CD4-positive, alpha-beta memory T cell (primary cell): ENCODE measurements around the gene MAP3K9. TPM values are rescaled to one million over a fixed set of nuclear protein-coding genes. Genes with fewer than 3 reads are reported as not detected.

ENCODE experiments used
- CTCF ChIA-PET: fragments of 350-600 bp; sonication (Branson Sonifier 250); formaldehyde crosslinking; loops from one replicate; lab custom pipeline; 2021; ENCODE audit warnings: inconsistent platforms; ENCODE audit not compliant: partially characterized antibody; lab: Charles Lee
- POLR2A ChIA-PET: fragments of 350-600 bp; sonication (Branson Sonifier 250); formaldehyde crosslinking; loops from one replicate; lab custom pipeline; 2021; ENCODE audit not compliant: partially characterized antibody; lab: Charles Lee
- DNase-seq, 5 donors: peaks; one replicate each; pipeline versions ENCODE4 v3.0.0 to v3.0.0-alpha.2; 2020 to 2022; ENCODE audit warnings: mixed read lengths in 1 of 5
- H3K27ac ChIP-seq: one replicate; pipeline ENCODE4 v1.7.0; 2013; ENCODE audit warnings: low read depth, low read length
- H3K27me3 ChIP-seq: 2 replicates; pipeline ENCODE4 v1.7.0; 2013; ENCODE audit warnings: mild to moderate bottlenecking, low read length, moderate library complexity; ENCODE audit not compliant: insufficient read depth
- H3K36me3 ChIP-seq: 2 replicates; pipeline ENCODE4 v1.7.0; 2013; ENCODE audit warnings: mild to moderate bottlenecking, low read length, moderate library complexity; ENCODE audit not compliant: insufficient read depth
- H3K4me1 ChIP-seq: 2 replicates; pipeline ENCODE4 v1.7.0; 2013; ENCODE audit warnings: mild to moderate bottlenecking, low read length, moderate library complexity; ENCODE audit not compliant: insufficient read depth
- H3K4me3 ChIP-seq, 2 donors: one replicate each; pipeline ENCODE4 v1.7.0; 2013; ENCODE audit warnings: low read length in 2 of 2, mild to moderate bottlenecking in 1 of 2
- H3K9me3 ChIP-seq, 2 donors: one replicate each; pipeline ENCODE4 v1.7.0; 2013; ENCODE audit warnings: low read length in 2 of 2, control low read depth in 1 of 2; ENCODE audit not compliant: control insufficient read depth in 1 of 2
- H3K27ac Mint-ChIP-seq, 7 donors: one replicate each; pipeline ENCODE4 v1.8.0; 2020 to 2021; ENCODE audit warnings: mixed read lengths in 7 of 7, mild to moderate bottlenecking in 6 of 7, inconsistent platforms in 3 of 7, moderate library complexity in 3 of 7
- H3K27me3 Mint-ChIP-seq, 2 donors: one replicate each; pipeline ENCODE4 v1.8.0; 2020 to 2021; ENCODE audit warnings: mixed read lengths in 2 of 2
- H3K36me3 Mint-ChIP-seq, 2 donors: one replicate each; pipeline ENCODE4 v1.8.0; 2020 to 2021; ENCODE audit warnings: mixed read lengths in 2 of 2, inconsistent platforms in 1 of 2, mild to moderate bottlenecking in 1 of 2
- H3K4me1 Mint-ChIP-seq, 4 donors: one replicate each; pipeline ENCODE4 v1.8.0; 2020 to 2021; ENCODE audit warnings: mixed read lengths in 4 of 4, mild to moderate bottlenecking in 1 of 4
- H3K4me3 Mint-ChIP-seq, 8 donors: one replicate each; pipeline ENCODE4 v1.8.0; 2020 to 2021; ENCODE audit warnings: mixed read lengths in 8 of 8, mild to moderate bottlenecking in 7 of 8, moderate library complexity in 6 of 8, inconsistent platforms in 3 of 8
- H3K9me3 Mint-ChIP-seq, 8 donors: one replicate each; pipeline ENCODE4 v1.8.0; 2020 to 2021; ENCODE audit warnings: mixed read lengths in 8 of 8, mild to moderate bottlenecking in 5 of 8, inconsistent platforms in 3 of 8, moderate library complexity in 1 of 8
- intact Hi-C: fragments of 100-400 bp; cut with micrococcal nuclease; formaldehyde crosslinking; loops from one replicate; pipeline ENCODE4 v1.15.1; 2023
- polyA plus RNA-seq, 2 donors: library from polyadenylated mRNA; unstranded; fragments of 300-500 nt; fragmentation: Illumina TruSeq; gene quantifications; one replicate each; pipeline ENCODE4 v1.2.3, GENCODE V29; 2021
- total RNA-seq, 2 experiments: library from RNA; stranded (reverse); gene quantifications; one replicate each; pipeline ENCODE4 v1.2.3, GENCODE V29; 2021

MAP3K9 gene
- total and polyA plus RNA-seq, 4 experiments from 2014 or later: 0.47 to 6.4 (median 3.5) TPM

DNA sequence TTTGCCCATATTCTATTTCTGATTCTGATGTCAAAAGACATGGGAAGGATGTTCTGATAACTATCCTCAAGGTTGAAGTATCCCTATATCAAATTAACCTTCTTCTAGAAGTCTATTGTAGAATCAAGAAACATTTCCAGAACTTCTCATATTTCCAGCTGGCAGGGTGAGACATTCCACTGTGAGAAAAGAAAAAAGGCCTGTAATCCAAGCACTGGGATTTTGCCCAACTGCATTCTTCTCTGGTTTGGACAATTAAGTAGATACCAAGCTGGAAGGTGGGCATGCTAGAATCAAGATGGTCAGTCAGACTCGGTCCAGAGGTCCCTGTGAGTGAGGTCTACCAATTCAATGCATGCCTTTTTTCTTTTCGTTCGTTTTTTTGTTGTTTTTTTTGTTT, 60.9 kb downstream of the MAP3K9 start:
- ChIA-PET POLR2A (no interaction called here), CTCF (no interaction called here)
- Histone ChIP-seq H3K27ac (no peak overlapping the region), H3K4me1 (no peaks in the 10 kb centered on the region), H3K36me3 (peaks cover 10% of the 10 kb centered on the region), H3K4me3 (no peak overlapping the region), H3K27me3 (no peaks in the 10 kb centered on the region), H3K9me3 (no peaks in the 10 kb centered on the region)
- no peak overlapping the region for H3K4me3 Mint-ChIP-seq
- no peaks in the 10 kb centered on the region for H3K4me1 Mint-ChIP-seq
- intact Hi-C loops: no loop called here
- DNase-seq: no peak
- H3K36me3 Mint-ChIP-seq: peaks cover 28 to 39% of the 10 kb centered on the region in 2 donors
- no peaks in the 10 kb centered on the region for H3K27me3 Mint-ChIP-seq
- H3K27ac Mint-ChIP-seq: no peak overlapping the region
- H3K9me3 Mint-ChIP-seq: no peaks in the 10 kb centered on the region

DNA sequence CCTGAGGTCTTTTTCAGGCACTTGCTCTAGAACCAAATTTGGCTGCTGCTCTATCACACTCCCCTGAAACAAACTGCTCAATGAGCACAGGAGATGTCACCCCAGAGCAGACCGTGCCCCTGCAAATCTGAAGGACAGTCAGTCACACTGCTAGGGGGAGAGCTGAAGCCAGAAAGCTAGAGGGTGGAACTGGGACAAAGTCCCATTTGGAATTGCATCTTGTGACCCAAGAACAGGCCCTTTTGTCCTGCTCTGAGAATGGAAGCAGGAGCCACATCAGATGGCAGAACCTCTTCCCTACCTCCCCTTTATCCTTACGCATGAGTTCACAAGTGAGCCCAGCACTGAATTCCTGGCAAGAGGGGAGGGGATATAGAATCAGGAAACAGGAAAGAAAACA, 64.7 kb downstream of the MAP3K9 start:
- Mint-ChIP-seq H3K4me3 (no peak overlapping the region), H3K27ac (no peak overlapping the region), H3K27me3 (no peaks in the 10 kb centered on the region), H3K4me1 (no peaks in the 10 kb centered on the region), H3K36me3 (peaks cover 26 to 31% of the 10 kb centered on the region in 2 donors), H3K9me3 (no peaks in the 10 kb centered on the region)
- ChIA-PET CTCF (no interaction called here), POLR2A (no interaction called here)
- peaks cover 10% of the 10 kb centered on the region for H3K36me3 ChIP-seq
- no peaks in the 10 kb centered on the region for H3K9me3 ChIP-seq
- H3K4me1 ChIP-seq: no peaks in the 10 kb centered on the region
- intact Hi-C loops: no loop called here
- no peaks in the 10 kb centered on the region for H3K27me3 ChIP-seq
- H3K27ac ChIP-seq: no peak overlapping the region
- H3K4me3 ChIP-seq: no peak overlapping the region
- DNase-seq: no peak

DNA sequence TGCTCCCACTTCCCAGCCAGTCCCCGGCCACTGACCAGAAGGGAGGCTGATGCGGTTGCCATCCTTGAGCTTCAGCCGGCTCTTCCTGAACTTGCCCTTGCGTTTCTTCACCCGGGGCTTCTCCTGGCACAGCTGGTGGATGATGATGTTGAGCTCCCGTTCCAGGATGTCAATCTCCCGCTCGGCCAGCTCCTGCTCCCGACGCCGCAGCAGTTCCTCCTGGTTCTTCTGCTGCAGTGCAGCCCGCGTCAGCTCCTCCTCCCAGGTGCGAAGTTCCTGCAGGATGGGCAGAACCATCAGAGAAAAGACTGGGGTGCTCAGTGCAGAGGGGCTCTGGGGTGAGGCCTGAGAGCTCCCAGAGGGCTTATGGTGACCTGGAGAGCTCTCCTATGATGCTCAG, 67.0 kb downstream of the MAP3K9 start:
- Histone ChIP-seq H3K9me3 (no peaks in the 10 kb centered on the region), H3K27me3 (no peaks in the 10 kb centered on the region), H3K4me3 (no peak overlapping the region), H3K4me1 (no peaks in the 10 kb centered on the region), H3K27ac (no peak overlapping the region), H3K36me3 (no peaks in the 10 kb centered on the region)
- intact Hi-C loops: no loop called here
- Mint-ChIP-seq H3K9me3 (no peaks in the 10 kb centered on the region), H3K27me3 (no peaks in the 10 kb centered on the region), H3K36me3 (peaks cover 24 to 29% of the 10 kb centered on the region in 2 donors), H3K27ac (no peak overlapping the region), H3K4me3 (no peak overlapping the region), H3K4me1 (no peaks in the 10 kb centered on the region)
- CTCF ChIA-PET: interaction anchor here (2.0 kb wide), 1 partner anchor 29 kb away, joined by 4 read pairs; no protein-coding TSS in a partner anchor
- POLR2A ChIA-PET: no interaction called here
- no peak for DNase-seq

DNA sequence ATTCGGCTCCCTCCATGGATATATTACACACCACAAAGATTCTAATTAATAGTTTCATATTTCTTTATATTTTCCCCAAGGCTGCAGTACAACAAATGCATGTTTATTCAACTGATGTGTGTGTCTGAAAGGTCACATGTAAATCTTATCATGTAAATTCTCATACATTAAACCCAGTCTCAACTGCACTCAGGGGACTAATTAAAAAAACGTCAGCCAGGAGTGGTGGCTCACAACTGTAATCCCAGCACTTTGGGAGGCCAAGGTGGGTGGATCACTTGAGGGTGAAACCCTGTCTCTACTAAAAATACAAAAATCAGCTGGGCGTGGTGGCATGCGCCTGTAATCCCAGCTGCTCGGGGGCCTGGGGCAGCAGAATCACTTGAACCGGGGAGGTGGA, 67.8 kb downstream of the MAP3K9 start:
- no peaks in the 10 kb centered on the region for H3K36me3 ChIP-seq
- no peaks in the 10 kb centered on the region for H3K27me3 ChIP-seq
- peaks cover 20 to 28% of the 10 kb centered on the region in 2 donors for H3K36me3 Mint-ChIP-seq
- H3K9me3 ChIP-seq: no peaks in the 10 kb centered on the region
- POLR2A ChIA-PET: no interaction called here
- DNase-seq: no peak
- H3K4me1 ChIP-seq: no peaks in the 10 kb centered on the region
- H3K4me1 Mint-ChIP-seq: no peaks in the 10 kb centered on the region
- H3K4me3 ChIP-seq: no peak overlapping the region
- intact Hi-C loops: no loop called here
- H3K9me3 Mint-ChIP-seq: no peaks in the 10 kb centered on the region
- no peaks in the 10 kb centered on the region for H3K27me3 Mint-ChIP-seq
- no peak overlapping the region for H3K4me3 Mint-ChIP-seq
- CTCF ChIA-PET: interaction anchor here (2.0 kb wide), 1 partner anchor 28 kb away, joined by 4 read pairs; no protein-coding TSS in a partner anchor
- no peak overlapping the region for H3K27ac Mint-ChIP-seq
- no peak overlapping the region for H3K27ac ChIP-seq

DNA sequence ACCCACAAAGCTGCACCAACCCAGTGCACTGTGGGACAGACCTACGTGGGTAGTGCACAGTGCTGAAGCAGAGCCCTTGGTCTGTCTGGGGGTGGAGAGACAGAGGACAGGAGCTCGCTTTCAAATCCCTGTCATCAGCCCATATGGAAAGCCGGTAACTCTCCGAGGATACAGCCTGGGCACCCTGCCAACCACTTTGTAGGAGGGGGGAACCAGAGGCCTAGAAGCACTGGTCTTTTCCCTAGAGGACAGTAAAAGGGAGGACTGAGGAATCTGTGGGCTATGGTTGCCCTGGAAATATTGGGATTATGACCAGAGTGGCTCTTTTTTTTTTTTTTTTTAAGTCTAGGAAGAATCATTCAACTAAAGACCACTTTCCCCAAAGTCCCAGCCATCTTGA, 74.3 kb downstream of the MAP3K9 start:
- H3K27me3 Mint-ChIP-seq: no peaks in the 10 kb centered on the region
- POLR2A ChIA-PET: no interaction called here
- H3K9me3 ChIP-seq: no peaks in the 10 kb centered on the region
- H3K4me1 ChIP-seq: no peaks in the 10 kb centered on the region
- DNase-seq: no peak
- no peak overlapping the region for H3K4me3 ChIP-seq
- no peaks in the 10 kb centered on the region for H3K9me3 Mint-ChIP-seq
- CTCF ChIA-PET: interaction anchor here (0.7 kb wide), 1 partner anchor 18 kb away, joined by 3 read pairs; no protein-coding TSS in a partner anchor
- H3K4me3 Mint-ChIP-seq: no peak overlapping the region
- H3K36me3 ChIP-seq: no peaks in the 10 kb centered on the region
- H3K27ac Mint-ChIP-seq: no peak overlapping the region
- intact Hi-C loops: no loop called here
- no peaks in the 10 kb centered on the region for H3K4me1 Mint-ChIP-seq
- H3K36me3 Mint-ChIP-seq: peaks cover 41 to 54% of the 10 kb centered on the region in 2 donors
- H3K27ac ChIP-seq: no peak overlapping the region
- H3K27me3 ChIP-seq: no peaks in the 10 kb centered on the region

DNA sequence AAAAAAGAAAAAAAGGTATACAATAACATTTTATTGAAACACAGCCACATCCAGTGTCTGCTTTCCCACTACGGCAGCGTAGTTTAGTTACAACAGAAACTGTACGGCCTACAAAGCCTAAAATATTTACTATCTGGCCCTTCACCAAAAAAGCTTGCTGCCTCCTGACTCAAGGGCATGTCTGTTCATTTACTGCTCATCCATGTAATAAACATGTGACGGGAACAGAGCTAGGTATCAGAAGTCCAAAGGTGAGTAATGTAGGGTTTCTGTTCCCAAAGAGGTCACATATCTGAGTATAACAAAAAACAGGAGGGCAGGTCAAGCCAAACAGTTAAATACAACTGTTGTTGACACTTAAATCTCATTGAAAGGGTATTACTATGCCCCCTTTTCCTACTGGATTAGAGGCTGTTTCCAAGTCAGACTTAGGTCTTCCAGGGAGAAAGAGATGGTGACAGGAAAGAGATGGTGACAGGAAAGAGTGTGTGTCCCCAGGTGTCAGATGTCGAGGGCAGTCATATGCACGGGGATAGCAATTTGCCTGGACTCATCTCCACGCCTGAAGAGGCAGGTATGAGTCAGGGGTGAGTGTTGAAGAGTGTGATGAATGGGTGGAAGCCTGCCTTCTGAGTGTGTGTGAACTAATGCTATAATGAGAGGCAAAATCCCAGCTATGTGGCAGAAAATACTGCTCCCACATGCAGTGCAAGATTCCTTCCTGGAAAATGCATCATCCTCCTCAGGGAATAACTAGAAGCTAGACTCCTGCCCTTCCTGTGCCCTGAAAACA, 77.7 kb downstream of the MAP3K9 start:
- CTCF ChIA-PET: no interaction called here
- Histone ChIP-seq H3K4me1 (no peaks in the 10 kb centered on the region), H3K27ac (no peak overlapping the region), H3K27me3 (no peaks in the 10 kb centered on the region), H3K4me3 (no peak overlapping the region), H3K36me3 (no peaks in the 10 kb centered on the region), H3K9me3 (no peaks in the 10 kb centered on the region)
- intact Hi-C loops: no loop called here
- H3K27ac Mint-ChIP-seq: peak overlapping the region in 2 of 7 donors; percentile 8 to 13
- DNase-seq: no peak
- POLR2A ChIA-PET: no interaction called here
- H3K27me3 Mint-ChIP-seq: no peaks in the 10 kb centered on the region
- H3K9me3 Mint-ChIP-seq: no peaks in the 10 kb centered on the region
- no peak overlapping the region for H3K4me3 Mint-ChIP-seq
- no peaks in the 10 kb centered on the region for H3K4me1 Mint-ChIP-seq
- peaks cover 39 to 42% of the 10 kb centered on the region in 2 donors for H3K36me3 Mint-ChIP-seq

DNA sequence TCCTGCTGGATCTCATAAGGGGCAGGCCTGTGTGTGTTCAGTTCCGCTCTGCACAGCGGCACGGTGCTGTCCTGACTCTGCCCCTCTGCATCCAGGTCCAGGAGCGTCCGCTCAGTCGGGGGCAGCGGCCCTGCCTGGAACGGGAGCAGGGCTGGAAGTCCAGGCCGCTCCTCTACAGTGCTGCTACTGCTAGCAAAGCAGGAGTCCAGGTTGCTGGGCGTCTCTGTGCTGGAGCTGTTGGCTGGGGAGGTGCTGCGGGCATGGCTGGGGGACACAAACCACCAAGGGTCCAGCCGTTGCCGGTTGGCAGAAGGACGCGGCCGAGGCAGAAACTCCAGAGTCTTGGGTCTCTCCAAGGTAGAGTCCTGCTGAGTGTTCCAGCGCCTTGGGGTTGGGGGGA, 78.9 kb downstream of the MAP3K9 start:
- H3K9me3 Mint-ChIP-seq: no peaks in the 10 kb centered on the region
- no peaks in the 10 kb centered on the region for H3K4me1 ChIP-seq
- no peak overlapping the region for H3K4me3 Mint-ChIP-seq
- H3K27me3 Mint-ChIP-seq: no peaks in the 10 kb centered on the region
- H3K36me3 ChIP-seq: no peaks in the 10 kb centered on the region
- no peak overlapping the region for H3K27ac Mint-ChIP-seq
- ChIA-PET POLR2A (no interaction called here), CTCF (interaction anchor here (1.0 kb wide), 1 partner anchor 17 kb away, joined by 3 read pairs; no protein-coding TSS in a partner anchor)
- no peak overlapping the region for H3K4me3 ChIP-seq
- no peak for DNase-seq
- H3K4me1 Mint-ChIP-seq: no peaks in the 10 kb centered on the region
- no peaks in the 10 kb centered on the region for H3K9me3 ChIP-seq
- H3K27ac ChIP-seq: no peak overlapping the region
- intact Hi-C loops: no loop called here
- no peaks in the 10 kb centered on the region for H3K27me3 ChIP-seq
- H3K36me3 Mint-ChIP-seq: peaks cover 34 to 39% of the 10 kb centered on the region in 2 donors
